Urinary bladder (tissue), 4 donors: ENCODE results near the gene ITGA7. TPM values are rescaled to one million over a fixed set of nuclear protein-coding genes. Genes with fewer than 3 reads are reported as not detected.

ENCODE experiments used
- DNase-seq: peaks from one replicate; pipeline ENCODE4 v3.0.0-alpha.2; 2015; ENCODE audit errors: extremely low spot score
- H3K27ac ChIP-seq: one replicate; pipeline ENCODE4 v1.5.1; 2013; ENCODE audit warnings: low read depth, mild to moderate bottlenecking, moderate library complexity
- H3K36me3 ChIP-seq: one replicate; pipeline ENCODE4 v1.6.1; 2013; ENCODE audit warnings: mild to moderate bottlenecking, moderate library complexity; ENCODE audit not compliant: insufficient read depth
- H3K4me1 ChIP-seq: one replicate; pipeline ENCODE4 v1.6.1; 2013; ENCODE audit warnings: mild to moderate bottlenecking, moderate library complexity; ENCODE audit not compliant: insufficient read depth
- H3K4me3 ChIP-seq: one replicate; pipeline ENCODE4 v1.5.1; 2013; ENCODE audit warnings: low read depth, low read length
- WGBS: extraction: QIAGEN DNeasy Blood & Tissue Kit; methylation state at CpG from one replicate; pipeline ENCODE4 v1.1.7; 2013; 5-methylcytosine and 5-hydroxymethylcytosine counted together
- polyA plus RNA-seq: library from polyadenylated mRNA; stranded (reverse); fragments of 200-250 nt; gene quantifications from one replicate; pipeline ENCODE4 v1.2.3, GENCODE V29; 2013
- total RNA-seq: library from RNA; depleted of rRNA; stranded (reverse); fragments of >200 nt; gene quantifications from one replicate; pipeline ENCODE4 v1.2.3, GENCODE V29; 2014
- donor health status: healthy with polysubstance abuse.
- donor health status: healthy.

ITGA7 gene
- total and polyA plus RNA-seq, 2 donors = 36.0 to 87.5 TPM

DNA sequence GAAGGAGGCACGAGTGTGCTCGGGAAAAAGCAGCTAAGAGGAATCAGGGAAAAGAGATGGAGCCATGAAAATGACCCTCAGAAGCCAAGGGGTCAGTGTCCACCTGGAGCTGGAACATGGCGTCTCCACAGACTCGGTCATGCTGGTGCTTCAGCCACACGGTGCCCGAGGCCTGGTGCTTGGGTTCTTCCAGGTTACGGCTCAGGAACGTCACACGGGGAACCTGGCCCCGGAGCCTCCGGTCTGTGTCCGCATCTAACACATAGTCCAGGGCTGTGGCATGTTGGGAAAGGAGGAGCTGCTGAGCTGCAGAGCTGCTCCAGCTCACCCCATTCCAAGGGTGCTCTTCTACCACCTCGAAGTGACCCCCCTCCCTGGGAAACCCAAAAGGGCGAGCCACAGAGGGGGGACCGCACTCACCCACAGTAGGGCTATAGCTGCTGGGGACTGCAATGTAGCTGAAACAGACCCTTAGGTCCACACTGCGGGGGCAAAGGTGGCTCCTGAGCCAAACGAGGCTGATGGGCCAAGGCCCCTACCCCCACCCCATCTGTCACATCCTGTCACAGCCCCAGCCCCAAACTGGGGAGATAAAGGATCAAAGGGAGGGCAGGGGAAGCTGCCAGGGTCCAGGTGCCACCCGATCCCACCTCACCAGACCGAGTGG is 10.8 kb downstream of the ITGA7 start:
- Histone ChIP-seq H3K4me1 (no peaks in the 10 kb centered on the region), H3K36me3 (no peaks in the 10 kb centered on the region), H3K27ac (no peak overlapping the region), H3K4me3 (no peak overlapping the region)
- WGBS = 86% methylated on average over 19 of the region's 19 CpGs
- no peak for DNase-seq

DNA sequence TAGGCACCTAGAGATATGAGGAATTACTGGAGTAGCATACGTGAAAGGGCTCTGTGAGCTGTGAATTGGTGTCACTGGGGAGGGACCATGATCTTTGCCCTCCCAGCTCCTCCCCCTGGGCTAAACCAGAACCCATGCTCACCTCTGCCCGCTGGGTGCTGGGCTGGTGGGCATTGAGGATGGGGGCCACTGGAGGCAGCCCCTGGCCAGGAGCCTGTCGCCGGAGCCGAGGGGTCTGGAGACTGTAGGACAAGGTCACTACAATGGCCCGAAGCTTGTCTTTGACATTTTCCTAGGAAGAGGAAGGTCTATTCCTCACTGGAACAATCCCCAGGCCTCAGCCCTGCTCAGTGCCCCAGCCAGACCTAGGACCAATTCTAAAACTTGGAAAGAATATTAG is 11.6 kb downstream of the ITGA7 start:
- DNase-seq = no peak
- H3K4me1 ChIP-seq = no peaks in the 10 kb centered on the region
- H3K4me3 ChIP-seq = no peak overlapping the region
- H3K27ac ChIP-seq = no peak overlapping the region
- WGBS = 90% methylated on average over 6 of the region's 6 CpGs
- no peaks in the 10 kb centered on the region for H3K36me3 ChIP-seq

DNA sequence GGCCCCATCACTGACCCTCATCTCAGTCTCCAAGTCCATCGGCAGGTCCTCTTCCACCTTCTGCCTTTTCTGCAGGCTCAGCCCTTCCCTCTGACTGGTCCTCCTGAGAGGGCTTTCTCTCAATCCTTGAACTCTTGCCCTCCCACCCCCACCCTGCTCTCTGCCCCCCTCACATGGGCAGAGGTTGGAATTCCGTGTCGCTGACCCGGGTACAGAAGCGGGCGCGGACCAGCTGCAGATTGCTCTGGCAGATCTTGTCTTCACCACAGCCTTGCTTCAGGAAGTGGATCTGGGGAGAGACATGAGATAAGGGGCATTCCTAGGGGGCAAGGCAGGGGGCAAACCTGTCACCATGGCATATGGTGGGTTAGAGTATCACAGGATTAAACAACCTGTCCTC is 12.4 kb downstream of the ITGA7 start:
- WGBS = 70% methylated on average over 7 of the region's 7 CpGs
- Histone ChIP-seq H3K27ac (no peak overlapping the region), H3K4me3 (no peak overlapping the region), H3K4me1 (no peaks in the 10 kb centered on the region), H3K36me3 (no peaks in the 10 kb centered on the region)
- no peak for DNase-seq

DNA sequence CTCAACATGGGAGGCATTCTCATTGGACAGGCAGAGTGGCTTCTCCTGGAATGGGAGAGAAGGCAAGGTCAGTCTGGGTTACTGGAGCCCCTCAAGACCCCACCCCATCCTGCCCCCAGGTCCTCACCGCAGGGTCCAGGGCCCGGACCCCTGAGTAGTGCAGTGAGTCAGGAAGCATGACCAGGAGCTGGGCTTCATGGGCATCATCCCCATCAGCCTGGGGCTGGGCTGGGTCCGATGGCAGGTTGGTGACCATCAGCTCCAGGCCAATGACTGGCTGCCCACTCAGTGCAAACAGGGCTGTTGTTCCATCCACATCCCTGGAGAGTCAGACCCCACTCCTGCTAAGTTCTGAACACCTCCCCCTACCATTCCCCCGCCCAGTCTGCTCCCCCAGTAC is 13.1 kb downstream of the ITGA7 start:
- H3K4me3 ChIP-seq = no peak overlapping the region
- no peak overlapping the region for H3K27ac ChIP-seq
- 96% methylated on average over 4 of the region's 4 CpGs for WGBS
- DNase-seq = no peak
- no peaks in the 10 kb centered on the region for H3K36me3 ChIP-seq
- no peaks in the 10 kb centered on the region for H3K4me1 ChIP-seq

DNA sequence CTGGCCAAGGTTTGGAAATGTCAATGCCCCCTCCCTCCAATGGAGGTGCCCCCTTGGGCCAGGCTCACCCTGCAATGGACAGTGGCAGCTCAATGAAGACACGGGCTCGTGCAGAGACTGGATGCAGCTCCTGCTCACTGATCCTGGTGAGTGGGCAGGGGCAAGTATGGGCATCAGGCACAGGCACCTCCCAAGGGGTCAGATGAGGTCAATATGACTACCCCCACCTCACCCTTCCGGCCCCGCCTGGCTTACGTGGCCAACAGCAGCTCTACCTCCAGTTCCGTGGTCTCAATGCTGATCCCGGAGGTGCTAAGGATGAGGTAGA is 13.6 kb downstream of the ITGA7 start:
- WGBS = 95% methylated on average over 7 of the region's 7 CpGs
- Histone ChIP-seq H3K4me1 (no peaks in the 10 kb centered on the region), H3K27ac (no peak overlapping the region), H3K4me3 (no peak overlapping the region), H3K36me3 (no peaks in the 10 kb centered on the region)
- no peak for DNase-seq

DNA sequence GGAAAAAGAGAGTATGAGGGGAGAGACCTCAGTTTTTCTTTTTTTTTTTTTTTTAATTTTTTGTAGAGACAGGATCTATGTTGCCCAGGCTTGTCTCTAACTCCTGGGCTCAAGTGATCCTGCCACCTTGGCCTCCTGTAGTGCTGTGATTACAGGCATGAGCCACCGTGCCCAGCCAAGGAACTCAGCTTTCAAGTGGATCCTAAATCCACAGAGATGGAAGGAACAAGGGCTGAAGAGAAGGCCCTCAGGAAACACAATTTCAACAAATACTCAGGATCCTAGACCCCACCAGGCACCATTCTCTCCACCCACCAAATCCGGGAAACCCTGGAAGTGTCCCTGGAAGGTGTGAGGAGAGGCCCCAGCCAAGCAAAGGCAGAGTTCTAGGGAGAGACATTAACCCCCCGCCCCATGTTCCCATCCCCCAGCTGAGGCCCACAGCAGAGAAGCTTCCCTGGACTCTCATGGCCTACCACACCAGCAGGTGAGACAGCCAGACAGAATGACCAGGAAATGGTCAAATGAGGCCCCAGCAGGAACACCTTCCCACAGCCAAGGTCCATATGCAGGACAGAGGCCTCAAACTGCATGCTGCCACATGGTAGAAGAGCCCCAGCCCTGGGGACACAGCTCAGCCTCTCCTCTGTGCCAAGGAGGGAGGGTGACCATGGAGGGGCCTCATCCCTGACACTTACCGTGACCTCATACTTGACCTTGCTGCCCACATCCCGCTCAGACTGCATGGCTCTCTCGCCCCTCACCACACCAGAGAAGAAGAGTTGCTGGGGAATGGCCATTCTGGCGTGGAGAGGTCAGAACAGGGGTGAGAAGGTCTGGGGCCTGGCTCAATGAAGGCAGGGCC is 14.1 kb downstream of the ITGA7 start:
- Histone ChIP-seq H3K36me3 (no peaks in the 10 kb centered on the region), H3K4me1 (no peaks in the 10 kb centered on the region), H3K4me3 (no peak overlapping the region), H3K27ac (no peak overlapping the region)
- 94% methylated on average over 7 of the region's 7 CpGs for WGBS
- no peak for DNase-seq

DNA sequence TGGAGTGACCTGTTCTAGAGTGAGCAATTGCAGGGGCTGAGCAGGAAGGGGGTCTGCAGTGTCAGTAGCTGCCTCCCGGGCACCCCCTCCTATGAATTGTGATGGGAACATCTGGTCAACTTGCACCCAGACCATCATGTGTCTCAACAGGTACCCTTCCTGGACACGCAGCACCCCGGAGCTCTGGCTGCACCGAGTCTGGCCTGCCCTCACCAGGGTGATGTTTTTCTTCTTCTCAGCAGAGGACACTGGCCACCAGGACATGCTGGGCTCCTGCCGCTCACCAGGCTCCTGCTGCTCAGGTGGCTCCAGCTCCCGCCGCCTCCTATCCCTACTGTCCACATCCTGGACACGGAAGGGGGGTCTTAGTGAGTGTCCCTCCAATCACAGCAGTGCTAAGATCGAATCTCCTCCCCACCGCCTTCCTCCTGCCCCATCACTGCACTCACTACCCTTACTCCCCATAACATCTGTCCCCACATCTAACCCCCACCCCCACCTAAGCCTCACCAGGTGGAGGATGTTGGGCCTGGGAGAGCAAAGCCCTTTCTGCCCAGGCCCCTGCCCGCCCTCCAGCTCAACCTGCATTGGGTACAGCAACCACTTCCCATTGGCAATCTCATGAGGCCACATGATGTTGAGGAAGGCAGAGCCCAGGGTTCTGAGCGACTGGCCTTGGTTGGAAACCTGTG is 14.9 kb downstream of the ITGA7 start:
- WGBS = 91% methylated on average over 12 of the region's 12 CpGs
- no peaks in the 10 kb centered on the region for H3K36me3 ChIP-seq
- no peak for DNase-seq

DNA sequence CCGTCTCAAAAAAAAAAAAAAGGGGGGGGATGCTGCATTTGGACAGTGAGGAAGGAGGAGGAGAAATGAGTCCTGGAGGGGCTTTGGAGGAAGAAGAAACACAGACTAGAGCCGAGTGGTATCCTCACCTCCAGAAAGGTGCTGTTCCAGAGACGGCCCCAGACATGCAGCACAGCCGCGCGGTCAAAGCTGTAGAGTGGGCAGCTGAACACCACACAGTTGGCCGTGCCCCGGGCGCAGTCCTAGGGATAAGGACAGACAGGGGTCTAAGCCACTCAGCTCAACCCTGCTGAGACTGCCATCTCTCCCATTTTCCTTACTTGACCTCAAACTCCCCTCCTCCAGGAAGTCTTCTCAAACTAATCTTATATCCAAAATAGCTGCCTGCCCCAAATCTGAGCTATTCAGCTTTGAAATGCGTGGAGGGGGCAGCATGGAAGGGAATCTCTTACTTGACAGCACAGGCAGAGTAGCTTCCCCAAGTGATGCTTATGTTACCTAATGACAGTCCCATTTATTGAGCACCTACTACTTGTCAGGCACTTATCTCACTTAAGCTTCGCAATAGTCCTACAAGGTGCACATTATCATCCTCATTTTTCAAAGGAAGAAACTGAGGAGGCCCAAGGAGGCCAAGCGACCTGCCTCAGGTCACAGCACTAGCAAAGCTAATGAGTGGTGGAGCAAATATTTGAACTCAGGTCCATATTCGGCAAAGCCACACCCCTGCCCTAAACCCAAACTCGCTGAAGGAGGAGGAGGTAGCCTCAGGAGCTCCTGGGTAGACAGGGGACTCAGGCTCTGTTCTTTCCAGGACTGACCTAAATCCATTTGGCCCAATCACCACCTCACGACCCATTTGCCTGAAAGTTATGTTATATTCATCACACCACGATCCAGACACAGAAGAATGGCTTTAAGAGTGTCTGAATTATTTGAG is 18.7 kb downstream of the ITGA7 start:
- H3K36me3 ChIP-seq = no peaks in the 10 kb centered on the region
- H3K4me3 ChIP-seq = no peak overlapping the region
- DNase-seq = no peak
- no peak overlapping the region for H3K27ac ChIP-seq
- no peaks in the 10 kb centered on the region for H3K4me1 ChIP-seq
- 89% methylated on average over 16 of the region's 16 CpGs for WGBS

More for the DNA sequence above, 14.9 kb downstream of the ITGA7 start:
- H3K4me3 ChIP-seq = no peak overlapping the region
- no peaks in the 10 kb centered on the region for H3K4me1 ChIP-seq
- H3K27ac ChIP-seq = no peak overlapping the region

DNA sequence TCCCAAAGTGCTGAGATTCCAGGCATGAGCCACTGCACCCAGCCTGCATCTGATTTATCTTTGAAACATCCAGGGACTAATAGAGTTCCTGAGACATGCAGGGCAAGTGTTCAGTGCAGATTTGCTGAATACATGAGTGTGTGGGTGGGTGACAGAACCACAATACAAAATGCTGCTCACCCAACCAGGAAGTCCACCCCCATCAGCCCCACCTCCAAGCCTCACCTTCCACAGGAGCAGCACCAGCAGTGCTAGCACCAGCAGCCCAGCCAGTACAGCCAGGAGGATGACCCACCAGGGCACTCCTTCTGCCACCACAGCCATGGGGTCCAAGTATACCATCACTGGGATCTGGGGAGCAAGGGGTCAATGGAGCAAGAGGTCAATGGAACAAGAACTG is 20.0 kb downstream of the ITGA7 start:
- Histone ChIP-seq H3K4me1 (no peaks in the 10 kb centered on the region), H3K4me3 (no peak overlapping the region), H3K27ac (no peak overlapping the region), H3K36me3 (no peaks in the 10 kb centered on the region)
- DNase-seq = no peak

DNA sequence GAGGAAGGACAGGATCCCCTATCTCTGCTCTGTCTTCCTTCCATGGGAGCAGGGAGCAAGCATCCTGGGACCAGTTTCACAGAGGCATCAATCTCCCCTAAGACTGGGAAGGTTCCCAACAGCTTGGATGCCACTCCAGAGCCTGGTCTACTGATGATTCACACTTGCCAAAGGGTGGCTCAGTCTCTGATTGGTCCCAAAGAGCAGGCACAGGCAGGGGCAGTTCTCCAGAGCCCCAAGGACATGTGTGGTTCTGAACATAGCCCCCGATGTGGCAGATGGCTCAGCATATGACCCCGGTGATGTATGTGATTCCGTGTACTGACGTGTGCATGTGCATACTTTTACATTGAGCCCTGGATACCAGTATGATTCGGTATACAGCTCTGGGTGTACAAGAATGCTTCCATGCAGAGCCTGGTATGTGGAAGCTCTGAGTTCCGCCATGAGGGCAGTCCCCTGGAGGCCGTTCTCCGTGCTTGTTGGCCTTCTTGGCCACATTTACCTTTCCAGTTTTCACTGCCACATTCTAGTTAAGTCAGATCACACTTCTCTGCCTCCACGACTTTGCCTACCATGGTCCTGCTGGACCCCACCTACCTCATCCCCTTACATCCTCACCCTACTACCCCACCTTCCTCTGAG is 21.2 kb downstream of the ITGA7 start:
- Histone ChIP-seq H3K27ac (no peak overlapping the region), H3K4me3 (no peak overlapping the region), H3K36me3 (no peaks in the 10 kb centered on the region), H3K4me1 (no peaks in the 10 kb centered on the region)
- no peak for DNase-seq
- 90% methylated on average over 9 of the region's 9 CpGs for WGBS

DNA sequence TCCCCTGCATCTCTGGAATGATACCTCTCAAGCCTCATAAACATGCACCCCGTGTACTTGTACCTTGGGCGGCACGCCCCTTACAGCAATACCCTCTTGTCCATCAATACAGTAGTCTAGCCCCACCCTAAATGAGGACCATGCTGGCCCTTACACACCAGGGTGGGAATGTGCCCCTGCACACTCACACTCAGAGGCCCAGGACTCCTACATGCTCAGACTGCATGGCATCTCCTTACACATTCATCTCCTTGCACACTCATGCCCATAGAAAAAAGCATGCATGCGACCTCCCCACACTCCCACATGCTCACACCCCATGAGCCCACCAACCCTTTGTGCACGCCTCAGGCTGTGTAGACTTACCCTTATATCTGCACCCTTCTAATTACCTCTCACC is 22.0 kb downstream of the ITGA7 start:
- Histone ChIP-seq H3K4me1 (peaks cover 1% of the 10 kb centered on the region), H3K36me3 (no peaks in the 10 kb centered on the region), H3K4me3 (no peak overlapping the region), H3K27ac (no peak overlapping the region)
- WGBS = 90% methylated on average over 5 of the region's 5 CpGs
- no peak for DNase-seq

DNA sequence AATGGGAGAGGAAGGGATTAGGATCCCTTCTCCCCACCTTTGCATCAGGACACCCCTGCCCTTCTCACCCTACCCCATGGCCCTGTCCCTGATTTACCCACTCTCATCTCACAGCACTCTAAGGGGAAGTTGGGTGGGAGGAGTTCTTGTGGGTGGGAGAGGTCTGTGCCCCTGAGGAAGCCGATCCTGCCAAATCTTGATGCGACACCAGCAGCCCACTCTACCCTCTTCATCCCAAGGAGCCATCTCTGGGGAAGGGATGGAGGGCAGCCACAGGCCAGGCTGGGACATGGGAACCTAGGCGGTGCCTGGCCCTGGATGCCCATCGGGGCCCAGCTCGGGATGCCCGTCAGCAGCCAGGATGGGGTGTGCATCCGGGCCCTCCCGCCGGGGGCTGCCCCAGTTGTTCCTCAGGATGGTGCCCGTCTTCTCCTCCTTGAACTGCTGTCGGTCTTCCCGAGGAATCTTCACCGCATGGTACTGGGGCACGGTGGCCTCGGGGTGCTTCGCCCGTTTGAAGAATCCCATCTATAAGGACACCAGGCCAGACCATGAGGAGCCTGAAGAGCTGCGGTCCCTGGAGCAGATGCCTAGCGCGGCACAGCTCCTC is 22.8 kb downstream of the ITGA7 start:
- H3K27ac ChIP-seq = no peak overlapping the region
- no peak overlapping the region for H3K4me3 ChIP-seq
- 94% methylated on average over 20 of the region's 20 CpGs for WGBS
- peaks cover 1% of the 10 kb centered on the region for H3K4me1 ChIP-seq
- no peak for DNase-seq
- H3K36me3 ChIP-seq = no peaks in the 10 kb centered on the region
